ENCODE data around the gene LCORL. TPM values are rescaled to one million over a fixed set of nuclear protein-coding genes. Genes with fewer than 3 reads are reported as not detected.
A peak's percentile ranks its signal among the peaks of the same experiment; 100 is the strongest.

The LCORL gene
- total RNA-seq (17.9 and 23.9 TPM in 2 replicates), polyA plus RNA-seq (2.8 and 3.7 TPM in 2 replicates), polyA minus RNA-seq (12.3 and 13.1 TPM in 2 replicates), Bru-seq, nascent RNA (percentile 88 among the genes with signal in this experiment), BruChase-seq, experiment 1, labeled RNA remaining after a 6-hour chase (percentile 70 among the genes with signal in this experiment), BruChase-seq, experiment 2, labeled RNA remaining after a 2-hour chase (percentile 74 among the genes with signal in this experiment)
- 3.2 and 3.4 TPM in 2 replicates for polyA plus RNA-seq (2011; cell fraction: cytosol; rRNA removed)
- polyA plus RNA-seq (2011; cell fraction: nucleus; rRNA removed) = 8.5 and 11.4 TPM in 2 replicates
- polyA plus RNA-seq (2012) = 6.6 and 8.4 TPM in 2 replicates
- 2.9 TPM for polyA minus RNA-seq (2011; cell fraction: cytosol; rRNA and poly(A)+ RNA removed)
- polyA minus RNA-seq (2011; cell fraction: nucleus; rRNA and poly(A)+ RNA removed) = 48.0 and 58.5 TPM in 2 replicates
- long read RNA-seq, full-length matches to known transcripts = 16 of 35 reads
- long read RNA-seq, partial matches to known transcripts = 1 of 35 reads
- long read RNA-seq, other reads (novel, unspliced or antisense) = 18 of 35 reads

GRCh38 chr4:18021720-18022571, at the start of gene LCORL:
Gene LCORL, minus strand, starts transcription at chr4:18021755. Its CDS starts 4 bp downstream, at chr4:18021751.
- Histone ChIP-seq H3K9ac (replicated peaks; ENCODE audit: extremely low read depth, insufficient read depth, low read length) (peak within 1 kb of the TSS; percentile 90), H3K79me2 (ENCODE audit: control insufficient read depth, insufficient read depth, low read length) (peaks cover 37% of the 10 kb centered on the region), H2AFZ (ENCODE audit: low read depth, low read length) (peak within 1 kb of the TSS; percentile 97), H3K4me3 (replicated peaks in 1 of 3; ENCODE audit: insufficient read depth in 1 of 3, low read depth in 1 of 3, low read length in 3 of 3) (peak within 1 kb of the TSS; percentile 86), H3K9me3 (replicated peaks; ENCODE audit: control insufficient read depth, insufficient read depth, low read length) (no peaks in the 10 kb centered on the region), H3K4me1 (ENCODE audit: control insufficient read depth, extremely low read depth, insufficient read depth, low read length) (peaks cover 6% of the 10 kb centered on the region), H3K4me2 (ENCODE audit: insufficient read depth, low read length) (peak within 1 kb of the TSS; percentile 96), H3K36me3 (ENCODE audit: control insufficient read depth in 2 of 2, extremely low read depth in 1 of 2, insufficient read depth in 2 of 2, low read length in 2 of 2) (no peaks in the 10 kb centered on the region), H4K20me1 (replicated peaks; ENCODE audit: control insufficient read depth, extremely low read depth, insufficient read depth, low read length) (peaks cover 5% of the 10 kb centered on the region), H3K27ac (ENCODE audit: insufficient read depth, low read depth, low read length) (peak within 1 kb of the TSS; percentile 85), H3K27me3 (ENCODE audit: control insufficient read depth in 2 of 2, insufficient read depth in 2 of 2, low read length in 2 of 2) (peaks cover 1 to 5% of the 10 kb centered on the region in 2 experiments), H3K9me1 (replicated peaks; ENCODE audit: control insufficient read depth, extremely low read depth, insufficient read depth, low read length) (no peaks in the 10 kb centered on the region)
- ChIA-PET CTCF (interaction anchor here (1.4 to 1.6 kb wide), 3 partner anchors 205 to 547 kb away, joined by 4 to 11 read pairs (median 5); no protein-coding TSS in a partner anchor), POLR2A (no interaction called here)
- TF ChIP-seq FOS (IDR thresholded peaks at IDR 0.05; ENCODE audit: borderline replicate concordance, insufficient read depth, low read length) (no peak), MYC (IDR thresholded peaks at IDR 0.05; ENCODE audit: low read depth, low read length) (peak; percentile 1), JUN (IDR thresholded peaks at IDR 0.05; ENCODE audit: borderline replicate concordance, insufficient read depth, insufficient read length, low read depth) (no peak)
- TF ChIP-seq, protein P1, sequence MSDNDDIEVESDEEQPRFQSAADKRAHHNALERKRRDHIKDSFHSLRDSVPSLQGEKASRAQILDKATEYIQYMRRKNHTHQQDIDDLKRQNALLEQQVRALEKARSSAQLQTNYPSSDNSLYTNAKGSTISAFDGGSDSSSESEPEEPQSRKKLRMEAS (IDR thresholded peaks at IDR 0.05; ENCODE audit: insufficient read depth, insufficient read length) = peak; percentile 36
- dilution Hi-C loops (cut with MboI; ENCODE audit: extremely low pct_ligation_motif_present, low sequenced_read_pairs) (no loop called here), intact Hi-C loops (cut with micrococcal nuclease) (loop anchor here (1.0 to 10.0 kb wide), 11 partner anchors 55 to 571 kb away; partner anchors contain the start of genes DCAF16, LAP3, MED28 and NCAPG)
- no TSS peak for BruUV-seq (replicated peaks)
- peak; percentile 98 for FAIRE-seq
- DNase-seq (ENCODE audit: low read depth, low spot score) = peak; percentile 97

Data from endothelial cell of umbilical vein (primary cell).